ENCODE data around the gene MTCL1. TPM values are rescaled to one million over a fixed set of nuclear protein-coding genes. Genes with fewer than 3 reads are reported as not detected.

The MTCL1 gene
- total RNA-seq, 1 donor from 2014 or later: 7.7 TPM

DNA sequence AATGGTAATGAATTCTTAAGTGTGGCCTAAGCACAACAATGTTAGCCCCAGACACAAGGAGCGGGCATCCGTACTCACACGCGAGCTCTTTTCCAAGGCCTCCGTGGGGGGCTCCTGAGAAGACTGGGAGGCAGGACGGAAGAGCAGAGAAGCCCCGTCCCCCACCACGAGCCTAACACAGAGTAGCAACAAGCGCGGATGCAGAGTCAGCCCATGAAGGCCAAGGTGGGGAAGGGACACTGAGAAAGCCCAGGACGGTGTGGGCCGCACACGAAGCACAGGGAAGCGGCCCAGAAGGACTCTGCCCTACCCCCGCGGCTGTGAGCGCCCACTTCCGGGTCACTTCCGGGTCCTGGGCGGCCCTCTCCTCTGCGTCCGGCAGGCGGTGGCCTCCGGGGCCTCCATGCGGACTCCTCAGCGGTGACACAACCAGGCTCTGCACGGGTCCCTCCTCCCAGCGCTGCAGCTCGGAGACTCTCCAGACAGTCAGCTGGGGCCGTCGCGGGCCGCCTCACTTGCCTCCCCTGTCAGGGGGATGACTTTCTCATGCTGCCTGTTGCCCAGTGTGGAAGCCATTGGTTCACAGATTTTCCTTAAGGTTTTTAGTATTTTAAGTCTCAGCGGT lies 151.5 kb downstream of the MTCL1 start:
- DNase-seq (ENCODE audit: low read depth in 2 of 2): no peak

DNA sequence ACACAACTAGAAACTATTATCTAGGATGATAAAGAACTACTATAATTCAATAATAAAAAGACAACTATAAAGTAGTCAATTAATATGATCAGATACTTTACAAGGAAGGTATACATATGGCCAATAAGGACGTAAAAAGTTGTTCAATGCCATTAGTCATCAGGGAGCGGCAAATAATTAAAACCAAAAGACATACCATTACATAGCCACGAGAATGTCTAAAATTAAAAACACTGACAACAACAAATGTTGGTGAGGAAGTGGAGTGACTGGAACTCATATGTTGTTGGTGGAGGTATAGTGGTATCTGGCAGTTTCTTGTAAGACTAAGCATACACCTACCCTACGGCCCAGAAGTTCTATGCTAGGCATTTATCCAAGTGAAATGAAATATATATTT lies 152.4 kb downstream of the MTCL1 start:
- DNase-seq (ENCODE audit: low read depth in 2 of 2): no peak

DNA sequence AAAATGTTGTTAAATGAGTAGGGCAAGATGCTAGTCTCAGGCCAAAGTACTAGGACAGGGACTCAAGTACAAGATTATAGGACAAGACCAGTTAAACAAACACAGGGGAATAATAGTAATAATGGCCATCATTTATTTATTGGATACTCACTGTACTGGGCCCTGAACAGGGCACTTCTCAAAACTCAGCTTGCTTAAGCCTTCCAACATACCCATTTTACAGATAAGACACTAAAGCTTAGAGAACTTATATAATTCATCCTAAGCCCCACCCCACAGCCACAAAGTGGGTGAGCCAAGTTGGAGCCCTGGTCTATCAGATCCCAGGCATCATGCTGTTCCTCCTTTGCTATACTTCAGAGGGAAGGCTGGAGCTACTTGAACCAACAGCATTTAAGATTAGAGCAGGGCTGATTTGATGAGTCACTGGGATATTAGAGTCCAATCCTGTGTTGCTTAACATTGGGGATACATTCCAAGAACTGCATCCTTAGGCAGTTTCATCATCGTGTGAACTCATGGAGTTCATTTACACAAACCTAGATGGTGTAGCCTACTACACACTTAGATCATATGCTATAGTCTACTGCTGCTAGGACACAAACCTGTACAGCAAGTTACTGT lies 153.6 kb downstream of the MTCL1 start:
- DNase-seq (ENCODE audit: low read depth in 2 of 2): peak in 1 of 2 donors; percentile 55

DNA sequence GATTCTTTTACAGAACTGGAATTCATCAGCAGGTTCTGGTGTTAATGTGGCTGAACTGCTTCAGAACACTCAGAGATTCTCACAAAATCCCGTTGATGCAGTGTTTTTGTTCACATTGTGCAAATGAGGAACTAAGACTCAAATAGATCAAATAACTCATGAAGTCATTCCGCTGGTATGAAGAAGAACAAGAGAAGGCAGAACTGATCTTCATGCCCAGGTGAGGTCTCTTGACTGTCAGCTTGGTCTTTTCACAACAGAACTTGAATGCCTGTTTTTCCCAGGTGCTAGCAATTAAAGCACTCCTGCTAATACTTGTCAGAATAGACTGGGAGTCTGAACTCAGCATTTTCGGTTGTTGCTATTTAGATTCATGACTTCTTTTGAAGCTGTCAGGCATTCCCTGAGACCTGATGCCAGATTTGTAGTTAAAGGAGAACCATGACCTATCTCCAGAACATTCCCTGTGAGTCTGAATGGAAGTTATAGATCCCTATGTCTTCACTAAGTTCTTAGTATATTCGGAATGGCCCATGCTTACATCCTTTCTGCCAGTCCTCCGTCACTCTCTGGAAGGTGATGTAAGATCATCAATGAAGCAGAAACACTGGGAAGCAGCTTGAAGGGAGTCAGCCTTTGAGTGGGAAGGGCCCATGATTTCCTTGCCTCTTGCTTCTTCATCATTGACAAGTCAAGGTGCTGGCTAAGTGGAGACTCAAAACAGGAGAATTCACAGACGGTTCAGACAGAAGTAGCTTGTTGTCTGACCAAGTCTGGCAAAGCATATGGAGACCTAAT lies 155.7 kb downstream of the MTCL1 start:
- DNase-seq (ENCODE audit: low read depth in 2 of 2): no peak

DNA sequence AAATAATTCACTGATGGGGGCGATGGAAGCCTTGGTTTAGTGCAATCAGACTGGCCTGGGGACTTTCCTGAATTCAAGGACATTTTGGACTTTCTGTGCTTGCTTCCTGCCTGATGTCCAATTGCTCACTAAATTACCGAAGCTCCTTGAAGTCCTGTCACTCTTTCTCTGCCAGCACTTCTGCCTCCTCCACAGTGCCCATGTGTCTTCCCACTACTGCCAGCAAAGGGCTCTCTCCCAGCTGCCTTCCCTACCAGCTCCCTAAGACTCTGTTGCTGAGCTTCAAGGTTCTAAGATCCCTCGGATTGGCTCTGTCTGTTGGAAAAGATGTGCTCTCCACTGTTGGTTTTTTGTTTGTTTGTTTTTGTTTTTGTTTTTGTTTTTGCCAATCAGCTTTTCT lies 158.1 kb downstream of the MTCL1 start:
- no peak for DNase-seq (ENCODE audit: low read depth in 2 of 2)

DNA sequence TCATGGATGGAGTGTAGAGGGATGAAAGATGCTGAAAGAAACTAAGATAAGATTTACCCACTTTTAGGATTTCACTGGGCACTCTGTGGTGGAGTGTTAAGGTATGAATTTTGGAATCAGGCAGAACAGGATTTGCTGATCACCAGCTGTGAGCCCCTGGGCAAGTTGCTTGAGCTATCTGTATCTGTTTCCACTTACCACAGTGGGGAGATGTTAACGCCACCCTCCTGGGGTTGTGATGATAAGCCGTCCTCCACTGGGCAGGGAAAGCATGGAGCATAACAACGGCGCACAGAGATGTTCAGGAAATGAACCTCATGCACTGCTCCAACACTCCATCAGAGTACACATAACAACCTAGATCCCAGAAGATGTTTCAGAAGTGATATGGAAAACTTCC lies 160.6 kb downstream of the MTCL1 start:
- DNase-seq (ENCODE audit: low read depth in 2 of 2): no peak

DNA sequence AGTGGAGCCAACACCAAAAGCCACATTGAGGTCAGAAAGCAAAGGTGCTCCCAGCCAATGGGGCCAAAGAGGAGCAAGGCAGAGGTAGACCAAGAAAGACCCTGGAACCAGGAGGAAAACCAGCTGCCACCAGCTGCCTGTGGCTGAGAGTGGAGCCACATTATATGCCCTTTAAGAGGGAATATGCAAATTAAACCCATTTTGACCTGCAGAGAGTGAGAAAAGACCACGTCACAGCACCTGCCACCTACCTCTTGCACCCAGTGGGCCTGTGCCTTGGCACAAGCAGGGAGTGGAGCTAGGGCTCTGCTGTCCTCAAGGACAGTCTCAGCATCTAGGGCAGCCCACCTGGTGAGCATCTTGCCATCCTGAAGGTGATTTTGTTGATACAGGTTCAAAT lies 161.3 kb downstream of the MTCL1 start:
- no peak for DNase-seq (ENCODE audit: low read depth in 2 of 2)

DNA sequence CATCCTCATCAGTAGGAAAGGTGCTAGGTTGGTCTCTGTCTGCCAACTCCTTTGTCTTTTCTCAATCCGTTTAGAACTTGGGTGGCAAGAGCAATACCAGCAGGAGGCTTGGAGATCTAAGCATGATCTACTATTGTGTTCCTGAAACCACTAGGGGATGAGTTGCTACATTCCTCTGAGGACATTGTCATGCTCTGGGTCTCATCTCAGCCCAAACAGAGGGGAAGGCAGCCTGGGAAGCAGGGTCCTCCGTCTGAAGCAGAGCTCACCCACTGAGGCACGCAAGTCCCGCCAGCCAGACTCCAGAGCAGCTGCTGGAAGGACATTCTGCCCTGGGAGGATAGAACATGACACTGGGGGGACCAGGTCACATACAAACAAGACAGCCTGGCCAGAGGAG lies 162.9 kb downstream of the MTCL1 start:
- DNase-seq (ENCODE audit: low read depth in 2 of 2): no peak

DNA sequence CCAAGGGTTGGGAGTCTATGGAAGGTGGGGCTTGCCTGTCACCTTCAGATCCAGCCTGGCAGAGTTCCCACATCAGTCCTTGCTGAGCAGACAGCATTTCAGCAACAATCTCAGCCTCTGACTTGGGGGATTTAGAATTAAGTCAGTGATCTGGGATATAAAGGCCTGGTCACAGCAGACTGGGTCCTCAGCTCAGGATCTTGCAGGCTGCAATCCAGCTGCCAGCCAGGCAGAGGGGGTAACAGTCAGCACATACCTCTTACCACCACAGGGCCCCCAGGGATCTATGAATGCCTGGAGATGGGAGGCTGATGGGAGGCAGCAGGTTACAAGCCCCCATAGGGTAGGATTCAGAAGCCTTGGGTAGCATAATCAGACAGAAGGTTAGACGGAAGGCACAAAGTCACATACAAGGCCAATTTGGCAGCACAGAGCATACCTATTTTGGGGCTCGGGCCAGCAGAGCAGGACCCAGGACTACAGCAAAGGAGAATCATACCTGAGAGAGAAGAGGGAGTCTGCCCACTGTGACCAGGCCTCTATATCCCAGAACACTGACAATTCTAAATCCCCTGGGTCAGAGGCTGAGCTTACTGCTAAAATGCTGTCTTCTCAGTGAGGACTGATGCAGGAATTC lies 163.5 kb downstream of the MTCL1 start:
- no peak for DNase-seq (ENCODE audit: low read depth in 2 of 2)

DNA sequence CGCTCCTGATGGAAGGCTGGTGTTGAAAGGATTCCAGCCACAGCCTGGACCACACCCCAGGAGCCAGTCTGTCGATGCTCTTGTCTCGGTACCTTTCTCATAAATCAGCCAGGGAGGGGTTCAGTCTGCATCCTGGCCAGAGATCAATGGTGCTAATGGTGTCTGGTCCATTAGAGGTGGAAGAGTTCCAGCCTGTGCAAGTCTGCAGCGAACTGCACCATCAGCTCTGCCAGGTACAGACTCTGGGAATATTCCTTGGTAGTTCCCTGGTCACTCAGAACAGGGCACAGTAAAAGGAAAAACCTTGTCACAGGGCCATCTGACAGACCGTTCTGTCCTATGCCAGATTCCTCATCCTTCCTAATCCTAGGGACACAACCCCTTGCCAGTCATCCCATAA lies 164.3 kb downstream of the MTCL1 start:
- no peak for DNase-seq (ENCODE audit: low read depth in 2 of 2)

DNA sequence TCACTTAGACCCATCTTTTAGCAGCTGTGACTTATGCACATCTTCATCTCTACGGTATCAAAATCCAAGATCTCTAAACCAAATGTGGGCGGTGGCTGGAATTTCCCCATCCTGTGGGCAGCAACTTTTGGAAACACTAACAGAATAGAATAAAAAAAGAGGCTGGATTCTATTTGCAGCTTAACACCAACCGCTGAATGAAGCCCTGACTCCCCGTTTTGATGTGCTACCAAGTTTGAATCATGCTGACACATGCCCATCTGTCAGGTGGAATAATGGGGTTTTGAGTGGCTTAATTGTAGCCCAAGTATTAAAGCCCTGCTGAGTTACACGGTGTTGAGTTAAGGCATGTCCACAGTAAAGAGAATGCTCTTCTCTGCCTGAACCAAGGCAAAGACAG lies 165.2 kb downstream of the MTCL1 start:
- no peak for DNase-seq (ENCODE audit: low read depth in 2 of 2)

DNA sequence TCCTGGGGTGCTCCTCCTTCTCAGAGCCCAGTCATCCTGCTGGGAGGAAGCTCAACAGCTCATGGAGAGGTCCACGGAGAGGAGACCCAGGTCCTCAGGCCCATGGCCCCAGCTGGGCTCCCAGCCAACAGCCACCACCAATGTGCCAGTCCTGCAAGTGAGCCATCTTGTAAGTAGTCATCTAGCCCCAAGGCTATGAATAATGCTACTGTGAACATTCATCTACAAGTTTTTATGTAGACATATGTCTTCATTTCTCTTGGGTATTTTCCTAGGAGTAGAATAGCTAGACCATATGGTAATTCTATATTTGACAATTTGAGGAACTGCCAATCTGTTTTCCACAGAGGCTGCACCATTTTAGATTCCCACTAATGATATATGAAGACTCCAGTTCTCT lies 166.1 kb downstream of the MTCL1 start:
- no peak for DNase-seq (ENCODE audit: low read depth in 2 of 2)

DNA sequence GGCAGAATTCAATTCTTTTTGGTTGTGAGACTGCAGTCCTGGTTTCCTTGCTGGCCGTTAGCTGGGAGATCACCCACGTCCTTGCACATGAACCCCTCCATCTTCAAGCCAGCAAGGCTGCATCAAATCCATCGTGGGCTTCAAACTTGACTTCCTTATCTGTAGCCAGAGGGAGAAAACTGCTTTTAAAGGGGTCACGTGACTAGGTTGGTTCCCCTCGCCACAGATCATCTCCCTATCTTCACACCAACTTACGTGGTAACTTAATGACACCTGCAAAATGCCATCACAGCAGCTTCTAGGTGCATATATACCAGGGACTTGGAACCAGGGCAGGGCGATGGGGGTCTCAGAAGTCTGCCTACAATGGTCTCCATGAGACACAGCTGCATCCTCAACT lies 169.5 kb downstream of the MTCL1 start:
- DNase-seq (ENCODE audit: low read depth in 2 of 2): no peak

DNA sequence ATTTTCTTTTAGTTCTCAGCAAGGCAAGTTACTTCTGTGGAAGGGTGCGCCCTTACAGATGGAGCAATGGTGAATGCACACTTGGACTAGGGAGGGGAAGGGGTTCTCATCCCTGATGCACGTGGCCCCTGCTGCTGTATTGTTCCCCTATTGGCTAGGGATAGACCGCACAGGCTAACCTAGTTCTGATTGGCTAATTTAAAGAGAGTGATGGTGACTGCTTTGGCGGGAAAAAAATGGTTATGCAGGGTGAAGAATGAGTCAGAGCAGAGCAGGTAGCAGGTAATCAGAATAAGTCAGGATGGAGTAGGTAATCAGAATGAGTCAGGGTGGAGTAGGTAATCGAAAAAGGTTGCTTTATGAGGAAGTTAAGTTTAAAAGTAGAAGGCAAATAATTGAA lies 171.5 kb downstream of the MTCL1 start:
- DNase-seq (ENCODE audit: low read depth in 2 of 2): no peak

DNA sequence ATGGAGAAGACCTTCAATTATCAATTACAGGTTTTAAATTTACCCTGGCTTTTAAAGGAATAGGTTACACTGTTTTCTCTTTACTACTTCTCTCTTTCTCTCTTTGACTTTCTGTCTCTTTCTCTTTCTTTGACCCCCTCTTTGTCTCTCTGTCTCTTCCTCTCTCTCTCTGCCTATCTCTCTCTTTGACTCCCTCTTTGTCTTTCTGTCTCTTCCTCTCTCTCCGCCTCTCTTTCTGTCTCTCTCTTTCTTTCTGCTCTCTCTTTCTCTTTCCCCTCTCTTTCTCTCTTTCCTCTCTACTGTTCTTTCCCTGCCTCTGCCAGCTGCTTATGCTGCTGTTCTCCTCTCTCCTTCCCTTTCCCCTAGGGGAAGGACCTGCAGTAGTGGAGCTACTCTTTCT lies 175.7 kb downstream of the MTCL1 start:
- DNase-seq (ENCODE audit: low read depth in 2 of 2): no peak

Other genes with a start within 250 kb of the MTCL1 start
- gene RAB12, start 96.1 kb upstream of the MTCL1 start, total RNA-seq: 43.4 and 54.8 TPM in 2 replicates